AG04449 (cell line): Measurements from ENCODE around the gene PPIB.

Experiments used
- CTCF ChIA-PET: fragments of 350-600 bp; formaldehyde crosslinking; extraction: SDS; loops from one replicate; lab custom pipeline; 2021; ENCODE audit warnings: antibody characterized with exemption; lab: Yijun Ruan, JAX
- POLR2A ChIA-PET: fragments of 400-600, 350-600 bp; formaldehyde crosslinking; extraction: SDS; loops from one replicate; lab custom pipeline; 2020; ENCODE audit warnings: antibody characterized with exemption, inconsistent platforms; lab: Yijun Ruan, JAX
- DNase-seq: peaks from one replicate; pipeline ENCODE4 v3.0.0-alpha.2; 2010; ENCODE audit warnings: low read depth, low spot score
- H3K4me3 ChIP-seq: 2 replicates; pipeline ENCODE4 v1.5.1; 2011; ENCODE audit warnings: low read depth, mild to moderate bottlenecking, control low read depth, low read length
- TF ChIP-seq, protein P1 (sequence below): IDR thresholded peaks from one replicate; pipeline ENCODE4 v1.5.1; 2011; ENCODE audit warnings: mild to moderate bottlenecking, moderate library complexity, low read length, control low read depth, inconsistent platforms; ENCODE audit not compliant: insufficient read depth; ENCODE audit errors: missing control alignments

Gene PPIB

DNA sequence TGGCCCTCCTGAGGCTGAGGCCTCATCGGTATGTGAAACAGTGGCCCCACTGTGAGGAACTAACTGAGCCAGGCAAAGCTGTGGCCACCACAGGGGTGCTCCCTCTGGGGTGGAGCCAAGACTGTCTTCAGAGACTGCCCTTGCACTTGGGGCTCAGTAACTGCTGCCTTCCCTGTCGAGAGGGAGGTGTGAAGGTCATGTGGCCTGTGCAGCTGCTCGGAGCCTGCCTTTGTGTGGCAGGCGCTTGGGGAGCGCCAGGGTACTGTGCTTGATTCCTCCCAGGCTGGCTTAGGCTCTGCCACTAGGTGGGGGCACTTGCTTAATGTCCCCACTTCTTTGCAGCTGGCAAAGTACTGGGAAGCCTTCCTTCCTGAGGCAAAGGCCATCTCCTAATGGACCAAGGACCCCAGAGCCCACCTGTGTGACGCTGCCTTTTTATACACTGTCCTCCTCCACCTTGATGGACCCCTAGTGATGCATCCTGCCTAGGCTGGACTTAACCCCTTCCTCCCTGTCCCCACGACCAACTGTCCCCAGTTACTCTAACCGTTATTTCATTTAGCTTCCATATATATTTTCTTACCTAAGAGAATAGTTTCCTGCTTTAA, 25.5 kb downstream of the PPIB start:
- CTCF ChIA-PET: interaction anchor here (1.1 to 2.3 kb wide), 2 partner anchors 13 to 15 kb away, joined by 3 to 7 read pairs; partner anchors contain the start of gene SNX22
- DNase-seq: no peak
- H3K4me3 ChIP-seq: no peak overlapping the region
- TF ChIP-seq, protein P1, sequence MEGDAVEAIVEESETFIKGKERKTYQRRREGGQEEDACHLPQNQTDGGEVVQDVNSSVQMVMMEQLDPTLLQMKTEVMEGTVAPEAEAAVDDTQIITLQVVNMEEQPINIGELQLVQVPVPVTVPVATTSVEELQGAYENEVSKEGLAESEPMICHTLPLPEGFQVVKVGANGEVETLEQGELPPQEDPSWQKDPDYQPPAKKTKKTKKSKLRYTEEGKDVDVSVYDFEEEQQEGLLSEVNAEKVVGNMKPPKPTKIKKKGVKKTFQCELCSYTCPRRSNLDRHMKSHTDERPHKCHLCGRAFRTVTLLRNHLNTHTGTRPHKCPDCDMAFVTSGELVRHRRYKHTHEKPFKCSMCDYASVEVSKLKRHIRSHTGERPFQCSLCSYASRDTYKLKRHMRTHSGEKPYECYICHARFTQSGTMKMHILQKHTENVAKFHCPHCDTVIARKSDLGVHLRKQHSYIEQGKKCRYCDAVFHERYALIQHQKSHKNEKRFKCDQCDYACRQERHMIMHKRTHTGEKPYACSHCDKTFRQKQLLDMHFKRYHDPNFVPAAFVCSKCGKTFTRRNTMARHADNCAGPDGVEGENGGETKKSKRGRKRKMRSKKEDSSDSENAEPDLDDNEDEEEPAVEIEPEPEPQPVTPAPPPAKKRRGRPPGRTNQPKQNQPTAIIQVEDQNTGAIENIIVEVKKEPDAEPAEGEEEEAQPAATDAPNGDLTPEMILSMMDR: no peak
- POLR2A ChIA-PET: no interaction called here

DNA sequence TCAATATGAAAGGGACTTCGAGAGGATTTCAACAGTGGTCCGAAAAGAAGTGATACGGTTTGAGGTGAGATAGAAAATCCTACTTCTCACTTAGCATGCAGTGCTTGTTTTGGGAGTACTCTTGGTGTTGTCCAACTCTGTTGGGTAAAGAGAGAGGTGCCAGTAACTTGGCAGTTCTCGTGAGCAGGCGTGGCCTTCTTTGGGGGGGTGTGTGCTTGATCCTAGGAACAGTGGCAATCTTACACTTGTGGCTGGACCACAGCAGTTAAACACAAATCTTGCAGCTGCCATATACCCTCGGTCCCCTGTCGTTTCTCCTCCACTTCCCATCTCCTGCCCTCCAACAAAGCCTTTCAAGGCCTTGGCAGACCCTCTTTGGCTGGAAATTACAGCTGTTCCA, 26.5 kb downstream of the PPIB start:
- TF ChIP-seq, protein P1: no peak
- DNase-seq: no peak
- ChIA-PET POLR2A (no interaction called here), CTCF (interaction anchor here (1.0 to 2.3 kb wide), 4 partner anchors 14 to 18 kb away, joined by 3 to 7 read pairs (median 3); partner anchors contain the start of gene SNX22)
- no peak overlapping the region for H3K4me3 ChIP-seq

DNA sequence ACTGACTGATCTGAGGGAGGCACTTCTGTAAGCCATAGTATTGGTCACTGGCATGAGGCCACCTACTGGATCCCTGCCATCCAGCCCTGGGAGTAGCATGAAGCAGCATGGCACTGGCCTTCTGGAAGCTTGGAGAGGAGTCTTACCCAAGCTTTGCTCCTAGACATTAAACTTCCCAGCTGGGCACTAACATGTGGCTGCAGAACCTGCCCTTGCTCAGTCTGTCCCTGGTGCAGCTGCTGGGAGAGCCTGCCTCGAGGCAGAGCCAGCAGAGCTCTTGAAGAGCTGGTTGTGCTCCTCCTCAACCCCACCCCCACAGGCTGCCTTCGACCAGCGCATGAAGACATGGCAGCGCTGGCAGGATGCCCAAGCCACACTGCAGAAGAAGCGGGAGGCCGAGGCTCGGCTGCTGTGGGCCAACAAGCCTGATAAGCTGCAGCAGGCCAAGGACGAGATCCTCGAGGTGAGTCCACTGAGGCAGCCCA, 28.4 kb downstream of the PPIB start:
- H3K4me3 ChIP-seq: no peak overlapping the region
- ChIA-PET CTCF (interaction anchor here (1.1 to 2.0 kb wide), 3 partner anchors 12 to 39 kb away, joined by 3 to 13 read pairs (median 7); partner anchors contain the start of gene SNX1), POLR2A (no interaction called here)
- TF ChIP-seq, protein P1: no peak
- no peak for DNase-seq

DNA sequence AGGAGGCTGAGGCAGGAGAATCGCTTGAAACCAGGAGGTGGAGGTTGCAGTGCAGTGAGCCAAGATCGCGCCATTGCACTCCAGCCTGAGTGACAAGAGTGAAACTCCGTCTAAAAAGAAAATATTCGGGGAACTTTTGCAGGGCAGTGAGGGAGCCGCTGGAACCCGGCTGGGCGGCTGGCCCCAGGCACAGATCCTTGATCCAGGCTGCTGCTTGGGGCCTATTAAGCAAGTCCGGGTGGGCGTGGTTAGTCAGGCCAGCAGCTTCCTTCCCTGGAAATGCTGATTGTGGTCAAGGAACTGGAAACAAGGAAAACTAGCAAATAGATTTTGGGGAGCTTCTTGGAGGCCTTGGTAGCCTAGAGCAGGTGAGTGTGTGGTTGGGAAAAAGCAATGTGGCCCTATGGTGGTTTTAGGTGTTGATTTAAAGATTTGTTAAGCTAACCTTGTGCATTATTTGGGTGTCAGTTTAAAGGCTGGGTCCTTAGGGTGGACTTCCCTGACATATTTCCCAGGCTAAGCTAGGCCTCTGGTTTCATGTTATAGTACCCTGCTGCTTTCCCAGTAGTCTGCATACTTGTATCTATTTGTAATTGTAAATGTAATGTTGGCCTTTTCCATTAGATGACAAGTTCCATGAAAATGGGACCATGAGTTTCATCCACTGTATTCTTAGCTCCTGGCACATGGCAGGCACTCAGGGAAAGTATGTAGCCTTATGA, 29.0 kb downstream of the PPIB start:
- ChIA-PET POLR2A (no interaction called here), CTCF (interaction anchor here (1.1 to 2.0 kb wide), 3 partner anchors 12 to 38 kb away, joined by 3 to 13 read pairs (median 7); partner anchors contain the start of gene SNX1)
- H3K4me3 ChIP-seq: no peak overlapping the region
- DNase-seq: no peak
- TF ChIP-seq, protein P1: no peak

- ChIA-PET CTCF (interaction anchor here (0.8 to 4.0 kb wide), 3 partner anchors 9 to 22 kb away, joined by 3 to 22 read pairs (median 5); no protein-coding TSS in a partner anchor), POLR2A (interaction anchor here (1.5 kb wide), 1 partner anchor 39 kb away, joined by 3 read pairs; the partner anchor contains the start of gene CIAO2A)
- TF ChIP-seq, protein P1: no peak
- no peak for DNase-seq
- H3K4me3 ChIP-seq: no peak overlapping the region
Observed at GRCh38 chr15:64132217-64132616, 30.6 kb downstream of the PPIB start.

GRCh38 chr15:64131547-64131946, 31.3 kb downstream of the PPIB start:
- ChIA-PET CTCF (interaction anchor here (1.3 to 4.0 kb wide), 2 partner anchors 10 to 22 kb away, joined by 3 to 22 read pairs; no protein-coding TSS in a partner anchor), POLR2A (interaction anchor here (1.1 to 1.5 kb wide), 2 partner anchors 15 to 38 kb away, joined by 3 read pairs; partner anchors contain the start of gene CIAO2A)
- no peak for DNase-seq
- no peak overlapping the region for H3K4me3 ChIP-seq
- TF ChIP-seq, protein P1: no peak
